Measurements from ENCODE around the gene LY6G6F. TPM values are rescaled to one million over a fixed set of nuclear protein-coding genes. Genes with fewer than 3 reads are reported as not detected.

LY6G6F gene
- polyA plus RNA-seq, 1 of the 3 experiments (the other 2 are of a cell fraction), result not detected

DNA sequence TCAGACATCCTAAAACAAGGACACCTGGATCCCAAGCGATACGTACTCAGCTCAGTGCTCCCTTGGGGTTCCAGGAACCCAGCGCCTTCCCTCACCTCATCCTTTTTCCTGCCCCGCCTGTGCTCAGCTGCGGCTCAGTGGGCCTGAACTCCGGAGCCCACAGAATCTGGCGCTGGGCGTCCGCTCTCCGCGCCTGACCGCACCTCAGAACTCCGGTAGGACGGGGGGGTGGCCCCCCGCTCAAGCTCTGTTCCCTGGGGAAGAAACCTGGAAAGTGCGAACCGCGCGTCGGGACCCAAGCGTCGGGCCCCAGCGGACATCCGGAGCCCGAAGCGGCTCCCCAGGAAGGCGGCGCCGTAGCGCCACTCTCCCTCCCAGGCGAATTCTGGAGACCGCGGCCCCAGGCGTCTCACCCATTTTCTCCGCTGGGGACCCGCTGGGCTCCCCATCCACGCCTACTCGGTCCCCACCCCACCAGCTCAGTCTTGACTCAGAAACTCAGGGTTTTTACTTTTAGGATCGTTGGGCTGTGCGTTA, 25.5 kb upstream of the LY6G6F start:
- no peaks in the 10 kb centered on the region for H4K20me1 ChIP-seq (ENCODE audit: insufficient read depth)
- peak overlapping the region in 1 of 2 experiments; percentile 31; a peak in 1 of 4 replicates for H3K4me3 ChIP-seq (ENCODE audit: low read depth in 2 of 2, low read length in 1 of 2)
- H3K27me3 ChIP-seq (ENCODE audit: insufficient read depth), result no peaks in the 10 kb centered on the region
- no peak overlapping the region for H3K27ac ChIP-seq (ENCODE audit: low read depth in 2 of 2, low read length in 1 of 2)
- H3K4me1 ChIP-seq (ENCODE audit: control insufficient read depth in 1 of 2, insufficient read depth in 2 of 2, low read depth in 1 of 2, low read length in 1 of 2), result peaks cover 3 to 7% of the 10 kb centered on the region in 2 experiments; a peak in 2 of 4 replicates
- no peaks in the 10 kb centered on the region for H3F3A ChIP-seq (replicated peaks; ENCODE audit: insufficient read depth)
- H2AFZ ChIP-seq (ENCODE audit: low read depth), result peak overlapping the region; percentile 74
- peaks cover 0 to under 1% of the 10 kb centered on the region in 2 experiments for H3K36me3 ChIP-seq (replicated peaks in 1 of 2; ENCODE audit: control insufficient read depth in 1 of 2, insufficient read depth in 2 of 2, low read length in 1 of 2)
- no peaks in the 10 kb centered on the region for H3K79me2 ChIP-seq (ENCODE audit: insufficient read depth)
- no peaks in the 10 kb centered on the region for H3K9me3 ChIP-seq
- DNase-seq, result peak; percentile 72
- 54% methylated on average over 10 of the region's 40 CpGs for WGBS (ENCODE audit: low lambda C conversion rate)
- H3K9ac ChIP-seq, result no peak overlapping the region
- TF ChIP-seq, protein P1, sequence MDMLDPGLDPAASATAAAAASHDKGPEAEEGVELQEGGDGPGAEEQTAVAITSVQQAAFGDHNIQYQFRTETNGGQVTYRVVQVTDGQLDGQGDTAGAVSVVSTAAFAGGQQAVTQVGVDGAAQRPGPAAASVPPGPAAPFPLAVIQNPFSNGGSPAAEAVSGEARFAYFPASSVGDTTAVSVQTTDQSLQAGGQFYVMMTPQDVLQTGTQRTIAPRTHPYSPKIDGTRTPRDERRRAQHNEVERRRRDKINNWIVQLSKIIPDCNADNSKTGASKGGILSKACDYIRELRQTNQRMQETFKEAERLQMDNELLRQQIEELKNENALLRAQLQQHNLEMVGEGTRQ (IDR thresholded peaks at IDR 0.05; ENCODE audit: borderline replicate concordance, low read depth, low read length), result no peak
- TF ChIP-seq YY1 (IDR thresholded peaks at IDR 0.05; ENCODE audit: low read depth), result no peak
- no peak for TF ChIP-seq FOXJ3 (CRISPR knock-in tag; IDR thresholded peaks at IDR 0.05)
- no peak for TF ChIP-seq SIN3A (IDR thresholded peaks at IDR 0.05; ENCODE audit: borderline replicate concordance, low read depth, low read length)
- no peak for TF ChIP-seq EZH2phosphoT487 (IDR thresholded peaks at IDR 0.05; ENCODE audit: borderline replicate concordance, low read depth)
- TF ChIP-seq, protein P2, sequence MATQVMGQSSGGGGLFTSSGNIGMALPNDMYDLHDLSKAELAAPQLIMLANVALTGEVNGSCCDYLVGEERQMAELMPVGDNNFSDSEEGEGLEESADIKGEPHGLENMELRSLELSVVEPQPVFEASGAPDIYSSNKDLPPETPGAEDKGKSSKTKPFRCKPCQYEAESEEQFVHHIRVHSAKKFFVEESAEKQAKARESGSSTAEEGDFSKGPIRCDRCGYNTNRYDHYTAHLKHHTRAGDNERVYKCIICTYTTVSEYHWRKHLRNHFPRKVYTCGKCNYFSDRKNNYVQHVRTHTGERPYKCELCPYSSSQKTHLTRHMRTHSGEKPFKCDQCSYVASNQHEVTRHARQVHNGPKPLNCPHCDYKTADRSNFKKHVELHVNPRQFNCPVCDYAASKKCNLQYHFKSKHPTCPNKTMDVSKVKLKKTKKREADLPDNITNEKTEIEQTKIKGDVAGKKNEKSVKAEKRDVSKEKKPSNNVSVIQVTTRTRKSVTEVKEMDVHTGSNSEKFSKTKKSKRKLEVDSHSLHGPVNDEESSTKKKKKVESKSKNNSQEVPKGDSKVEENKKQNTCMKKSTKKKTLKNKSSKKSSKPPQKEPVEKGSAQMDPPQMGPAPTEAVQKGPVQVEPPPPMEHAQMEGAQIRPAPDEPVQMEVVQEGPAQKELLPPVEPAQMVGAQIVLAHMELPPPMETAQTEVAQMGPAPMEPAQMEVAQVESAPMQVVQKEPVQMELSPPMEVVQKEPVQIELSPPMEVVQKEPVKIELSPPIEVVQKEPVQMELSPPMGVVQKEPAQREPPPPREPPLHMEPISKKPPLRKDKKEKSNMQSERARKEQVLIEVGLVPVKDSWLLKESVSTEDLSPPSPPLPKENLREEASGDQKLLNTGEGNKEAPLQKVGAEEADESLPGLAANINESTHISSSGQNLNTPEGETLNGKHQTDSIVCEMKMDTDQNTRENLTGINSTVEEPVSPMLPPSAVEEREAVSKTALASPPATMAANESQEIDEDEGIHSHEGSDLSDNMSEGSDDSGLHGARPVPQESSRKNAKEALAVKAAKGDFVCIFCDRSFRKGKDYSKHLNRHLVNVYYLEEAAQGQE (IDR thresholded peaks at IDR 0.05; ENCODE audit: low read depth, low read length), result no peak
- no peak for TF ChIP-seq RAD21 (IDR thresholded peaks at IDR 0.05; ENCODE audit: low read length)
- no peak for TF ChIP-seq NFIC (IDR thresholded peaks at IDR 0.05; ENCODE audit: borderline replicate concordance)
- TF ChIP-seq, protein P3, sequence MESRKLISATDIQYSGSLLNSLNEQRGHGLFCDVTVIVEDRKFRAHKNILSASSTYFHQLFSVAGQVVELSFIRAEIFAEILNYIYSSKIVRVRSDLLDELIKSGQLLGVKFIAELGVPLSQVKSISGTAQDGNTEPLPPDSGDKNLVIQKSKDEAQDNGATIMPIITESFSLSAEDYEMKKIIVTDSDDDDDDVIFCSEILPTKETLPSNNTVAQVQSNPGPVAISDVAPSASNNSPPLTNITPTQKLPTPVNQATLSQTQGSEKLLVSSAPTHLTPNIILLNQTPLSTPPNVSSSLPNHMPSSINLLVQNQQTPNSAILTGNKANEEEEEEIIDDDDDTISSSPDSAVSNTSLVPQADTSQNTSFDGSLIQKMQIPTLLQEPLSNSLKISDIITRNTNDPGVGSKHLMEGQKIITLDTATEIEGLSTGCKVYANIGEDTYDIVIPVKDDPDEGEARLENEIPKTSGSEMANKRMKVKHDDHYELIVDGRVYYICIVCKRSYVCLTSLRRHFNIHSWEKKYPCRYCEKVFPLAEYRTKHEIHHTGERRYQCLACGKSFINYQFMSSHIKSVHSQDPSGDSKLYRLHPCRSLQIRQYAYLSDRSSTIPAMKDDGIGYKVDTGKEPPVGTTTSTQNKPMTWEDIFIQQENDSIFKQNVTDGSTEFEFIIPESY (IDR thresholded peaks at IDR 0.05; ENCODE audit: borderline replicate concordance, low read depth), result no peak
- TF ChIP-seq, protein P4, sequence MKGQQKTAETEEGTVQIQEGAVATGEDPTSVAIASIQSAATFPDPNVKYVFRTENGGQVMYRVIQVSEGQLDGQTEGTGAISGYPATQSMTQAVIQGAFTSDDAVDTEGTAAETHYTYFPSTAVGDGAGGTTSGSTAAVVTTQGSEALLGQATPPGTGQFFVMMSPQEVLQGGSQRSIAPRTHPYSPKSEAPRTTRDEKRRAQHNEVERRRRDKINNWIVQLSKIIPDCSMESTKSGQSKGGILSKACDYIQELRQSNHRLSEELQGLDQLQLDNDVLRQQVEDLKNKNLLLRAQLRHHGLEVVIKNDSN (IDR thresholded peaks at IDR 0.05; ENCODE audit: borderline replicate concordance, low read depth), result no peak
- TF ChIP-seq TEAD4 (IDR thresholded peaks at IDR 0.05; ENCODE audit: borderline replicate concordance, insufficient read depth), result no peak
- no peak for TF ChIP-seq SMC3 (IDR thresholded peaks at IDR 0.05; ENCODE audit: low read depth, low read length)
- TF ChIP-seq GATA2 (CRISPR knock-in tag; IDR thresholded peaks at IDR 0.05), result no peak
- TF ChIP-seq GABPA (IDR thresholded peaks at IDR 0.05; ENCODE audit: low read depth), result no peak
- TF ChIP-seq NRF1 (IDR thresholded peaks at IDR 0.05; ENCODE audit: low read depth, low read length), result no peak
- no peak for TF ChIP-seq POLR2AphosphoS5 (IDR thresholded peaks at IDR 0.05; ENCODE audit: low read depth, low read length)
- TF ChIP-seq, protein P5, sequence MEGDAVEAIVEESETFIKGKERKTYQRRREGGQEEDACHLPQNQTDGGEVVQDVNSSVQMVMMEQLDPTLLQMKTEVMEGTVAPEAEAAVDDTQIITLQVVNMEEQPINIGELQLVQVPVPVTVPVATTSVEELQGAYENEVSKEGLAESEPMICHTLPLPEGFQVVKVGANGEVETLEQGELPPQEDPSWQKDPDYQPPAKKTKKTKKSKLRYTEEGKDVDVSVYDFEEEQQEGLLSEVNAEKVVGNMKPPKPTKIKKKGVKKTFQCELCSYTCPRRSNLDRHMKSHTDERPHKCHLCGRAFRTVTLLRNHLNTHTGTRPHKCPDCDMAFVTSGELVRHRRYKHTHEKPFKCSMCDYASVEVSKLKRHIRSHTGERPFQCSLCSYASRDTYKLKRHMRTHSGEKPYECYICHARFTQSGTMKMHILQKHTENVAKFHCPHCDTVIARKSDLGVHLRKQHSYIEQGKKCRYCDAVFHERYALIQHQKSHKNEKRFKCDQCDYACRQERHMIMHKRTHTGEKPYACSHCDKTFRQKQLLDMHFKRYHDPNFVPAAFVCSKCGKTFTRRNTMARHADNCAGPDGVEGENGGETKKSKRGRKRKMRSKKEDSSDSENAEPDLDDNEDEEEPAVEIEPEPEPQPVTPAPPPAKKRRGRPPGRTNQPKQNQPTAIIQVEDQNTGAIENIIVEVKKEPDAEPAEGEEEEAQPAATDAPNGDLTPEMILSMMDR (IDR thresholded peaks at IDR 0.05), result no peak
- TF ChIP-seq MXI1 (IDR thresholded peaks at IDR 0.05; ENCODE audit: low read depth, low read length), result no peak; the same call in 1 of the 2 replicates
- TF ChIP-seq CHD2 (IDR thresholded peaks at IDR 0.05; ENCODE audit: low read length, partially characterized antibody), result no peak
- TF ChIP-seq RXRA (IDR thresholded peaks at IDR 0.05; ENCODE audit: borderline replicate concordance, low read depth), result no peak
- peak overlapping the region; percentile 14; the same call in 1 of the 2 replicates for H3K4me2 ChIP-seq
- H3K9me2 ChIP-seq, result no peaks in the 10 kb centered on the region
- POLR2A ChIA-PET, result interaction anchor here (0.7 kb wide), 1 partner anchor 220 kb away, joined by 3 read pairs; no protein-coding TSS in a partner anchor
- CTCF ChIA-PET, result interaction anchor here (0.6 to 3.2 kb wide), 19 partner anchors 9 to 271 kb away, joined by 3 to 29 read pairs (median 5); partner anchors contain the start of genes GPANK1, LY6G5B, MSH5 and NEU1
